SK-MEL-5 (cell line): Measurements from ENCODE around the gene RSRC2. TPM values are rescaled to one million over a fixed set of nuclear protein-coding genes. Genes with fewer than 3 reads are reported as not detected.
"Not testable (repeated sequence)": the region's sequence is repeated elsewhere in the genome, so short reads cannot be mapped to it uniquely, and the experiment has no call there.

Experiments used
- DNase-seq: peaks from one replicate; pipeline ENCODE4 v3.0.0-alpha.2; 2016; ENCODE audit warnings: low read depth, low spot score
- in situ Hi-C: cut with HindIII; loops from 2 replicates; pipeline ENCODE4 v1.10.0; 2016; ENCODE audit warnings: low sequenced_read_pairs, high pct_unique_total_duplicates, low pct_unique_long_range_greater_than_20kb
- small RNA-seq, 2 experiments: library from RNA; depleted of rRNA; stranded (forward); fragments of <200 nt; gene quantifications; one replicate each; pipeline ENCODE3, GENCODE V24; 2014
- total RNA-seq: library from RNA; depleted of rRNA; stranded (reverse); fragments of >200 nt; shearing (Covaris generic); gene quantifications from 2 replicates; pipeline ENCODE4 v1.2.3, GENCODE V29; 2014; rRNA removed

The RSRC2 gene
- total RNA-seq, 1 experiment from 2014 or later = 41.1 TPM

- in situ Hi-C loops, DNase-seq: not testable (repeated sequence)
Observed at GRCh38 chr12:122469856-122470255, 56.9 kb downstream of the RSRC2 start.

- in situ Hi-C loops = no loop called here
- DNase-seq = no peak
Observed at GRCh38 chr12:122467983-122468382, 58.8 kb downstream of the RSRC2 start.

- in situ Hi-C loops = not testable (repeated sequence)
- peak; percentile 98 for DNase-seq
Observed at GRCh38 chr12:122464317-122465042, 62.3 kb downstream of the RSRC2 start.

GRCh38 chr12:122460641-122461040 lies 66.1 kb downstream of the RSRC2 start:
- in situ Hi-C loops = no loop called here
- DNase-seq = no peak

GRCh38 chr12:122460061-122460460 lies 66.7 kb downstream of the RSRC2 start:
- DNase-seq = no peak
- in situ Hi-C loops = no loop called here

GRCh38 chr12:122459211-122459610 lies 67.5 kb downstream of the RSRC2 start:
- in situ Hi-C loops = no loop called here
- no peak for DNase-seq

GRCh38 chr12:122458105-122459035 lies 68.4 kb downstream of the RSRC2 start:
- in situ Hi-C loops = no loop called here

GRCh38 chr12:122457627-122458026 lies 69.1 kb downstream of the RSRC2 start:
- in situ Hi-C loops = no loop called here
- DNase-seq = no peak

More at GRCh38 chr12:122458105-122459035, 68.4 kb downstream of the RSRC2 start:
- DNase-seq = no peak

GRCh38 chr12:122454739-122455138 lies 72.0 kb downstream of the RSRC2 start:
- no peak for DNase-seq
- in situ Hi-C loops = no loop called here

GRCh38 chr12:122454250-122454721 lies 72.5 kb downstream of the RSRC2 start:
- in situ Hi-C loops = no loop called here
- no peak for DNase-seq

Small RNA genes lying within 50 kb of the gene (small RNA-seq; reads per million reads assigned to genes)
- gene AC026333.1 (0 reads per million in 2 experiments), gene RF00411 (0.02 to 0.05 reads per million in 2 experiments)

Other genes starting within 250 kb of the RSRC2 start
- 70.3 and 84.2 TPM in 2 replicates for gene CLIP1, start 104.3 kb downstream of the RSRC2 start, total RNA-seq
- gene ZCCHC8, start 26.0 kb downstream of the RSRC2 start, total RNA-seq = 23.8 and 25.4 TPM in 2 replicates
- gene KNTC1, start 313 bp upstream of the RSRC2 start, total RNA-seq = 38.7 and 64.0 TPM in 2 replicates
- gene HCAR2, start 176.4 kb upstream of the RSRC2 start, total RNA-seq = not detected in 2 replicates
- gene HCAR3, start 189.9 kb upstream of the RSRC2 start, total RNA-seq = not detected in 2 replicates
- not detected in 2 replicates for gene HCAR1, start 203.9 kb upstream of the RSRC2 start, total RNA-seq
- 59.4 and 63.1 TPM in 2 replicates for gene DENR, start 225.9 kb upstream of the RSRC2 start, total RNA-seq
- 1.5 TPM in 2 replicates for gene CCDC62, start 247.6 kb upstream of the RSRC2 start, total RNA-seq